ENCODE measurements around the gene AXDND1.

The AXDND1 gene

GRCh38 chr1:179583771-179584320 lies 218.1 kb downstream of the AXDND1 start:
- no peak for DNase-seq

- no peak for DNase-seq
Observed at GRCh38 chr1:179586107-179586823, 220.5 kb downstream of the AXDND1 start.

- no peak for DNase-seq
Observed at GRCh38 chr1:179587336-179587735, 221.6 kb downstream of the AXDND1 start.

- no peak for DNase-seq
Observed at GRCh38 chr1:179588425-179589024, 222.8 kb downstream of the AXDND1 start.

- no peak for DNase-seq
Observed at GRCh38 chr1:179589509-179589908, 223.7 kb downstream of the AXDND1 start.

GRCh38 chr1:179590671-179591070 lies 224.9 kb downstream of the AXDND1 start:
- DNase-seq = no peak

GRCh38 chr1:179591253-179591591 lies 225.5 kb downstream of the AXDND1 start:
- DNase-seq = no peak

GRCh38 chr1:179591592-179592580 lies 226.1 kb downstream of the AXDND1 start, which contains the start of gene TDRD5:
TSS of gene TDRD5 (plus strand) at chr1:179591832. CDS start at chr1:179592616, 784 bp downstream.
- no peak for DNase-seq

GRCh38 chr1:179598631-179599030 lies 232.9 kb downstream of the AXDND1 start:
- DNase-seq = no peak

- no peak for DNase-seq
Observed at GRCh38 chr1:179599623-179600249, 234.0 kb downstream of the AXDND1 start.

- DNase-seq = no peak
Observed at GRCh38 chr1:179601093-179601492, 235.3 kb downstream of the AXDND1 start.
